Ectodermal cell (in vitro differentiated cells): Measurements from ENCODE around the gene RPS6KA6.

Experiments
- H3K27ac ChIP-seq: 2 replicates; pipeline ENCODE4 v1.7.0; 2013; ENCODE audit warnings: mild to moderate bottlenecking, low read depth, low read length; ENCODE audit not compliant: insufficient read depth, poor library complexity, severe bottlenecking
- H3K27me3 ChIP-seq: 2 replicates; pipeline ENCODE4 v1.7.0; 2013; ENCODE audit warnings: mild to moderate bottlenecking, low read length; ENCODE audit not compliant: insufficient read depth, control insufficient read depth, poor library complexity, severe bottlenecking
- H3K36me3 ChIP-seq: one replicate; pipeline ENCODE4 v1.7.0; 2013; ENCODE audit warnings: low read length; ENCODE audit not compliant: control insufficient read depth, insufficient read depth
- H3K4me1 ChIP-seq: one replicate; pipeline ENCODE4 v1.7.0; 2013; ENCODE audit warnings: low read length; ENCODE audit not compliant: control insufficient read depth, insufficient read depth
- H3K4me3 ChIP-seq: 2 replicates; pipeline ENCODE4 v1.7.0; 2013; ENCODE audit warnings: low read depth, low read length, control low read depth; ENCODE audit not compliant: insufficient read depth
- H3K9me3 ChIP-seq: 2 replicates; pipeline ENCODE4 v1.7.0; 2013; ENCODE audit warnings: mild to moderate bottlenecking, low read length, moderate library complexity; ENCODE audit not compliant: control insufficient read depth
- WGBS, 2 experiments: methylation state at CpG; one replicate each; pipeline ENCODE4 v1.1.7; 2013; ENCODE audit warnings: missing lambda C conversion rate in 2 of 2; 5-methylcytosine and 5-hydroxymethylcytosine counted together

Gene RPS6KA6

GRCh38 chrX:84168574-84168973, 19.4 kb downstream of the RPS6KA6 start:
- 75% methylated on average over 1 of the region's 2 CpGs; no CpG with 5 or more reads in 1 of the 2 experiments for WGBS, 2 experiments
- Histone ChIP-seq H3K4me3 (no peak overlapping the region), H3K4me1 (no peaks in the 10 kb centered on the region), H3K36me3 (no peaks in the 10 kb centered on the region), H3K27me3 (no peaks in the 10 kb centered on the region), H3K27ac (no peak overlapping the region), H3K9me3 (no peaks in the 10 kb centered on the region)

GRCh38 chrX:84168095-84168494, 19.9 kb downstream of the RPS6KA6 start:
- H3K27ac ChIP-seq, result no peak overlapping the region
- no peaks in the 10 kb centered on the region for H3K36me3 ChIP-seq
- WGBS, 2 experiments, result 88 to 94% methylated on average over 2 of the region's 2 CpGs
- no peaks in the 10 kb centered on the region for H3K27me3 ChIP-seq
- no peak overlapping the region for H3K4me3 ChIP-seq
- H3K9me3 ChIP-seq, result no peaks in the 10 kb centered on the region
- H3K4me1 ChIP-seq, result no peaks in the 10 kb centered on the region

- Histone ChIP-seq H3K27me3 (no peaks in the 10 kb centered on the region), H3K27ac (no peak overlapping the region), H3K4me3 (no peak overlapping the region), H3K4me1 (no peaks in the 10 kb centered on the region), H3K9me3 (no peaks in the 10 kb centered on the region), H3K36me3 (no peaks in the 10 kb centered on the region)
- WGBS, 2 experiments, result 86 to 94% methylated on average over 1 of the region's 1 CpG
These were observed 22.3 kb downstream of the RPS6KA6 start for GRCh38 chrX:84165711-84166110.

- no peak overlapping the region for H3K27ac ChIP-seq
- H3K27me3 ChIP-seq, result no peaks in the 10 kb centered on the region
- no peaks in the 10 kb centered on the region for H3K9me3 ChIP-seq
- H3K36me3 ChIP-seq, result no peaks in the 10 kb centered on the region
- no peak overlapping the region for H3K4me3 ChIP-seq
- H3K4me1 ChIP-seq, result no peaks in the 10 kb centered on the region
These were observed 25.6 kb downstream of the RPS6KA6 start for GRCh38 chrX:84162401-84162800.

- H3K4me1 ChIP-seq, result no peaks in the 10 kb centered on the region
- H3K27me3 ChIP-seq, result no peaks in the 10 kb centered on the region
- H3K36me3 ChIP-seq, result no peaks in the 10 kb centered on the region
- no peaks in the 10 kb centered on the region for H3K9me3 ChIP-seq
- H3K4me3 ChIP-seq, result no peak overlapping the region
- no peak overlapping the region for H3K27ac ChIP-seq
These were observed 26.4 kb downstream of the RPS6KA6 start for GRCh38 chrX:84161641-84162040.

- 96 to 100% methylated on average over 1 to 4 of the region's 4 CpGs for WGBS, 2 experiments
These were observed 27.3 kb downstream of the RPS6KA6 start for GRCh38 chrX:84160736-84161135.

GRCh38 chrX:84156821-84157220, 31.2 kb downstream of the RPS6KA6 start:
- Histone ChIP-seq H3K4me1 (no peaks in the 10 kb centered on the region), H3K36me3 (no peaks in the 10 kb centered on the region), H3K27ac (no peak overlapping the region), H3K27me3 (no peaks in the 10 kb centered on the region), H3K9me3 (no peaks in the 10 kb centered on the region), H3K4me3 (no peak overlapping the region)
- WGBS, 2 experiments, result 100% methylated on average over 1 of the region's 1 CpG; no CpG with 5 or more reads in 1 of the 2 experiments

More at GRCh38 chrX:84160736-84161135, 27.3 kb downstream of the RPS6KA6 start:
- Histone ChIP-seq H3K27ac (no peak overlapping the region), H3K27me3 (no peaks in the 10 kb centered on the region), H3K9me3 (no peaks in the 10 kb centered on the region), H3K36me3 (no peaks in the 10 kb centered on the region), H3K4me1 (no peaks in the 10 kb centered on the region), H3K4me3 (no peak overlapping the region)

GRCh38 chrX:84155938-84156337, 32.1 kb downstream of the RPS6KA6 start:
- Histone ChIP-seq H3K27me3 (no peaks in the 10 kb centered on the region), H3K27ac (no peak overlapping the region), H3K4me1 (no peaks in the 10 kb centered on the region), H3K36me3 (no peaks in the 10 kb centered on the region), H3K9me3 (no peaks in the 10 kb centered on the region), H3K4me3 (no peak overlapping the region)
- WGBS, 2 experiments, result 85% methylated on average over 3 of the region's 3 CpGs; no CpG with 5 or more reads in 1 of the 2 experiments

- Histone ChIP-seq H3K36me3 (no peaks in the 10 kb centered on the region), H3K27ac (no peak overlapping the region), H3K4me1 (no peaks in the 10 kb centered on the region), H3K27me3 (no peaks in the 10 kb centered on the region), H3K4me3 (no peak overlapping the region), H3K9me3 (no peaks in the 10 kb centered on the region)
- 100% methylated on average over 1 of the region's 1 CpG; no CpG with 5 or more reads in 1 of the 2 experiments for WGBS, 2 experiments
These were observed 34.5 kb downstream of the RPS6KA6 start for GRCh38 chrX:84153538-84153937.

- WGBS, 2 experiments, result no CpG with 5 or more reads among the region's 3 CpGs
- H3K9me3 ChIP-seq, result no peaks in the 10 kb centered on the region
- H3K36me3 ChIP-seq, result no peaks in the 10 kb centered on the region
- H3K27ac ChIP-seq, result no peak overlapping the region
- H3K27me3 ChIP-seq, result no peaks in the 10 kb centered on the region
- H3K4me3 ChIP-seq, result no peak overlapping the region
- H3K4me1 ChIP-seq, result no peaks in the 10 kb centered on the region
These were observed 43.0 kb downstream of the RPS6KA6 start for GRCh38 chrX:84144991-84145390.

GRCh38 chrX:84144281-84144680, 43.7 kb downstream of the RPS6KA6 start:
- Histone ChIP-seq H3K27me3 (no peaks in the 10 kb centered on the region), H3K4me3 (no peak overlapping the region), H3K9me3 (no peaks in the 10 kb centered on the region), H3K36me3 (no peaks in the 10 kb centered on the region), H3K4me1 (no peaks in the 10 kb centered on the region), H3K27ac (no peak overlapping the region)
- WGBS, 2 experiments, result no CpG with 5 or more reads among the region's 1 CpG
